ENCODE measurements around the gene LRRC8D.
A peak's percentile ranks its signal among the peaks of the same experiment; 100 is the strongest.

LRRC8D gene

DNA sequence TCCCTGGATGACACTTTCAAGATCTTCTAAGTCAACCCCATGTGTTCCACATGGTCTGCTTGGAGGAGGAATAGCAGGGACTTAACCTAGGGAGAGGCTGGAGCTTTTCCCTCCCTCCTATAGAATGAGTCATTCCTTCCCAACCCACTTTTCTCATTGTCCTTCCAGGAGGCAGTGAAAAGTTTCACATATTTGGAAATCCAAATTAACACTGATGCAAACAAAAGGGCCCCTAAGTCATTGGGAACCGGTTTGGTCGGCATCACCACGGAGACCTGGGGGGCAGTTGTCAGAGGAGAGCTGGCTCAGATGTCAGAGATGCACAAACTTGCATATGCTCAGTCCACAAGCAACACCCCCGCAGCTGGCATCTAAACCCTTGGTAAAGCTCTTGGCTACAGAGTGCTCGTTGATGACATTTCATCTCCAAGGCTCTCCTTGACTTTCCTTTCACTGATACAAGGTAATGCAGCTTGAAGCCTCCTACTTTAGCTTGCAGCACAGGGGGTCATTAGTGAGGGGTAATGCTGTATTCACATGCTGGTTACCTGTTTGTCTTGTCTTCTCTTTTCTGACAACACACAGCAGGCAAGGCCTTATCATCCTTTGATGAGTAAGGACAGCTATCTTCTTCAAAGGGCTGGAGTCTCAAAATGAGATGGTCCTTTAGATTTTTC, 12.3 kb upstream of the LRRC8D start:
- H3K4me3 ChIP-seq (ENCODE audit: low read depth, low read length) = no peak overlapping the region
- no peak for DNase-seq (ENCODE audit: low read depth)
- TF ChIP-seq, protein P1, sequence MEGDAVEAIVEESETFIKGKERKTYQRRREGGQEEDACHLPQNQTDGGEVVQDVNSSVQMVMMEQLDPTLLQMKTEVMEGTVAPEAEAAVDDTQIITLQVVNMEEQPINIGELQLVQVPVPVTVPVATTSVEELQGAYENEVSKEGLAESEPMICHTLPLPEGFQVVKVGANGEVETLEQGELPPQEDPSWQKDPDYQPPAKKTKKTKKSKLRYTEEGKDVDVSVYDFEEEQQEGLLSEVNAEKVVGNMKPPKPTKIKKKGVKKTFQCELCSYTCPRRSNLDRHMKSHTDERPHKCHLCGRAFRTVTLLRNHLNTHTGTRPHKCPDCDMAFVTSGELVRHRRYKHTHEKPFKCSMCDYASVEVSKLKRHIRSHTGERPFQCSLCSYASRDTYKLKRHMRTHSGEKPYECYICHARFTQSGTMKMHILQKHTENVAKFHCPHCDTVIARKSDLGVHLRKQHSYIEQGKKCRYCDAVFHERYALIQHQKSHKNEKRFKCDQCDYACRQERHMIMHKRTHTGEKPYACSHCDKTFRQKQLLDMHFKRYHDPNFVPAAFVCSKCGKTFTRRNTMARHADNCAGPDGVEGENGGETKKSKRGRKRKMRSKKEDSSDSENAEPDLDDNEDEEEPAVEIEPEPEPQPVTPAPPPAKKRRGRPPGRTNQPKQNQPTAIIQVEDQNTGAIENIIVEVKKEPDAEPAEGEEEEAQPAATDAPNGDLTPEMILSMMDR (IDR thresholded peaks at IDR 0.05; ENCODE audit: insufficient read depth, low read depth, low read length, missing control alignments) = no peak

DNA sequence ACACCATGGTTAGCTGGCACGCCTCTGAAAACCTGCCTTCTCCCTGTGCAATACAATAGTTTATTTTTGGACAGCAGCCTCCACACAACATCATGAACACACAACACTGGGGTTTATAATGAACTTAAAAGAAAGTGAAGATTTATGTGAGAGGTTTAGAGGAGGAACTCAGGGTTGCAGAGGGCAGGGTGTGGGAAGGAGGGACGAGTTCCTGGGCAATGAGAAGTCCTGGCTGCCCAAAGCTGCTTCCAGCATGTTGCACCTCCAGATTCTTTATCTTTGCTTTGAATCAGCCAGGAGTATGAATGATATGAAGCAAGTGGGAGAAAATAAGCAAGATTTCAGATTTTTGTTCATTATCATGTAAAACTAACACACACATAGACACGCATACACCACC, 11.3 kb upstream of the LRRC8D start:
- no peak for DNase-seq (ENCODE audit: low read depth)
- no peak overlapping the region for H3K4me3 ChIP-seq (ENCODE audit: low read depth, low read length)
- TF ChIP-seq, protein P1 (IDR thresholded peaks at IDR 0.05; ENCODE audit: insufficient read depth, low read depth, low read length, missing control alignments) = no peak

DNA sequence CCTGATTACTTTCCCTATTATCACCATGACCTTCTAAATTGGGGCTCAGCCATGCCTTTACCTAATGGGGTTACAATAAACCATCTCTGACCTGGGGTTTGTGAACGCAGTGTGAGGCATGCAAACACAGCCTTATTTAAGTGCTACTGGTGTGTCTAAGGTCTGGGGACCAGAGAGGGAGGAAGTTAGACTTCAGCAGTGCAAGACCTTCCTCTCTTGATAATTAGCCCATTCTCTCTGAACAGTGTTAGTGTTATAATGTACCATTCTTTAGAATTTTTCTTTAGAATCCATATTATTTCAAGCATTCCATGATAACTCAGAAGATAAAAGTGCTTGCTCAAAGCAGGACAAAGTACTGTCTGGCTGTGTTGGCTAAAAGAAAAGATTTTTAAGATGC, 10.5 kb upstream of the LRRC8D start:
- no peak overlapping the region for H3K4me3 ChIP-seq (ENCODE audit: low read depth, low read length)
- TF ChIP-seq, protein P1 (IDR thresholded peaks at IDR 0.05; ENCODE audit: insufficient read depth, low read depth, low read length, missing control alignments) = no peak
- DNase-seq (ENCODE audit: low read depth) = no peak

DNA sequence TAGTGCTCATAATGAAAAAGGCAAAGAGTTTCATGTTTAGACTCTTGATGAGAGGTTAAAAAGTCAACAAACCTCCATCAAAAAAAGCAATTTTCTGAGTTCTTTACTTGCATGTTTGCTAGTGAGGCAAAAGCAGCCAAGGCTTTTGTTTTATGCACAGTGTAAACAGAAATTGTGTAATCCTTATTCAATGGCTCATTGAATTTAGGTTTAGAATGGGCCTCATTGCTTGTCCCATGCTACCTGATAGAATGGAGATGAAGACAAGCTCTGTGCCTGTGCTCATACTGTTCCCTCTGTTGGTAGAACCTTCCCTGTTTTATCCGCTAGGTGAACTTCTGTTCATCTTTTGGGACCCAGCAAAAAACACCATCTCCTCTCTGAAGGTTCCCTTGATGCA, 10.0 kb upstream of the LRRC8D start:
- no peak for DNase-seq (ENCODE audit: low read depth)
- H3K4me3 ChIP-seq (ENCODE audit: low read depth, low read length) = no peak overlapping the region
- TF ChIP-seq, protein P1 (IDR thresholded peaks at IDR 0.05; ENCODE audit: insufficient read depth, low read depth, low read length, missing control alignments) = no peak

DNA sequence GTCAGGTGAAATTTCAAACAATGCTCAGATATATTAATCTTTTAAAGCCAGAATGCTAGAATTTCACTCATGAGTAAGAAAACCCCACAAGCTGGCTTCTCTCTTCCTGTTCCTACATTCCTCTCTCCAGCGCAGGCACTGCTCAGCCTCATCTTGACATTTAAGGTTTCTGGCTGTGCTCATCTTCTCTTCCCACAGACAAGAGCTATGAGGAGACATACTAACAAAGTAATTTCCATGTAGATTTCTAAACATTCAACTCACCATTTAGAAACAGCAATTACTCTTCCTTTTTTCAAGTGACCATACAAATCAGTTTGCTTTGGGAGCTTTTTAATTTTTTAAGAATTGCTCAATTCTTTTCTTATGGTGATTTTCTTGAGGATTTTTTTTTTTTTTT, 7.8 kb upstream of the LRRC8D start:
- DNase-seq (ENCODE audit: low read depth) = no peak
- TF ChIP-seq, protein P1 (IDR thresholded peaks at IDR 0.05; ENCODE audit: insufficient read depth, low read depth, low read length, missing control alignments) = no peak
- no peak overlapping the region for H3K4me3 ChIP-seq (ENCODE audit: low read depth, low read length)

DNA sequence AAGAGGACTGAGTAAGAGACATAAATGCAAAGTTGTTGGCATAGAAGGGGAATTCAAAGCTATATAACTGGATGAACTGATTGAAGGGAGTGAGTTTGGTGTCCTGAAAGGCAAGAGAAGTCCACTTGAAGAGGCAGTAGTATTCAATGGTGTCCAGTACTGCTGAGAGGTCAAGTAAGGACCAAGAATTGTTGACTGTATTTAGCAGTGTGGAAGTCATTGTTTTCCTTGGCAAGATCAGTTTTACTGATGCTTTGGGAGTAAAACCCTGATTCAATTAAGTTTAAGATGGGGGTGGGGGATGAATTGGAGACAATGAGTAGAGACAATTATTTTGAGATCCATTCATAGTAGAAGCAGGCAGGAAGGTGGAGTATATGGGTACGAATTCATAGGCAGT, 5.8 kb upstream of the LRRC8D start:
- TF ChIP-seq, protein P1 (IDR thresholded peaks at IDR 0.05; ENCODE audit: insufficient read depth, low read depth, low read length, missing control alignments) = no peak
- DNase-seq (ENCODE audit: low read depth) = no peak
- no peak overlapping the region for H3K4me3 ChIP-seq (ENCODE audit: low read depth, low read length)

DNA sequence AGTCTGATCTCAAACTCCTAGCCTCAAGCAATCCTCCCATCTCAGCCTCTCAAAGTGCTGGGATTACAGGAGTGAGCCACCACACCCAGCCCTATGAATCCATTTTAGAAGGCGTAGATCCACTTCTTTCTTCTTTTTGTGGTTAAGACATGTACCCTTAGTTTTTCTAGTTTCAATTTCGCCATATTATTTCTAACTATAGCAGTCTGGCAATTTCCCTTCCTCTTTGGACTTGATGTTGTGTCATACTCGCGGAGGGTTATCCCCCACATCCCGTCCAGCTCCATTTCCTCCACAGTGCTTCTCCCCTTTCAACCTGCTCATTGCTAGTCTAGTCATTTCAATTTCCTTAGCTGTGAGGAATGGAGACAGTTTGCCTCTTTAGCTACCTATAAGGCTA, 5.2 kb upstream of the LRRC8D start:
- TF ChIP-seq, protein P1 (IDR thresholded peaks at IDR 0.05; ENCODE audit: insufficient read depth, low read depth, low read length, missing control alignments) = no peak
- no peak overlapping the region for H3K4me3 ChIP-seq (ENCODE audit: low read depth, low read length)
- DNase-seq (ENCODE audit: low read depth) = peak; percentile 75
